MM.1S (cell line): Measurements from ENCODE around the gene HNRNPR.
A peak's percentile ranks its signal among the peaks of the same experiment; 100 is the strongest.

Source experiments
- DNase-seq: peaks from one replicate; pipeline ENCODE4 v3.0.0-alpha.2; 2015
- H2AFZ ChIP-seq: fragments of 300-600 bp; sonication (generic); 2 replicates; pipeline ENCODE4 v1.6.0; 2016; ENCODE audit warnings: antibody characterized with exemption, low read length
- H3F3A ChIP-seq: fragments of 300-600 bp; sonication (generic); 2 replicates; pipeline ENCODE4 v1.6.1; 2016; ENCODE audit warnings: mild to moderate bottlenecking, antibody characterized with exemption, low read length, moderate library complexity, mixed read lengths; ENCODE audit not compliant: insufficient read depth
- H3K27ac ChIP-seq: fragments of 300-600 bp; sonication (generic); 2 replicates; pipeline ENCODE4 v1.5.1; 2016; ENCODE audit warnings: mild to moderate bottlenecking, low read length
- H3K27me3 ChIP-seq: fragments of 300-600 bp; sonication (generic); replicated peaks from 2 replicates; pipeline ENCODE4 v1.6.0; 2016; ENCODE audit warnings: low read length; ENCODE audit not compliant: insufficient read depth
- H3K36me3 ChIP-seq: fragments of 300-600 bp; sonication (generic); replicated peaks from 2 replicates; pipeline ENCODE4 v1.6.1; 2016; ENCODE audit warnings: mild to moderate bottlenecking, low read length, mixed read lengths; ENCODE audit not compliant: insufficient read depth
- H3K4me1 ChIP-seq: fragments of 300-600 bp; sonication (generic); 2 replicates; pipeline ENCODE4 v1.6.1; 2016; ENCODE audit warnings: low read length, mixed read lengths
- H3K4me2 ChIP-seq: fragments of 300-600 bp; sonication (generic); 2 replicates; pipeline ENCODE4 v1.6.0; 2016; ENCODE audit warnings: low read depth, low read length
- H3K4me3 ChIP-seq: fragments of 300-600 bp; sonication (generic); 2 replicates; pipeline ENCODE4 v1.5.1; 2016; ENCODE audit warnings: low read length, mixed read lengths
- H3K79me2 ChIP-seq: fragments of 300-600 bp; sonication (generic); 2 replicates; pipeline ENCODE4 v1.6.1; 2016; ENCODE audit warnings: mixed run types, low read length, mixed read lengths
- H3K9ac ChIP-seq: fragments of 300-600 bp; sonication (generic); 2 replicates; pipeline ENCODE4 v1.6.1; 2016; ENCODE audit warnings: low read length, mixed read lengths
- H3K9me2 ChIP-seq: fragments of 300-600 bp; sonication (generic); replicated peaks from 2 replicates; pipeline ENCODE4 v1.6.1; 2016; ENCODE audit warnings: mild to moderate bottlenecking, low read length, mixed read lengths; ENCODE audit not compliant: insufficient read depth
- H3K9me3 ChIP-seq: fragments of 300-600 bp; sonication (generic); replicated peaks from 2 replicates; pipeline ENCODE4 v1.6.1; 2016; ENCODE audit warnings: mild to moderate bottlenecking, low read length, mixed read lengths; ENCODE audit not compliant: insufficient read depth
- H4K20me1 ChIP-seq: fragments of 300-600 bp; sonication (generic); 2 replicates; pipeline ENCODE4 v1.6.1; 2016; ENCODE audit warnings: mild to moderate bottlenecking, low read length, moderate library complexity, mixed read lengths; ENCODE audit not compliant: insufficient read depth
- EZH2 ChIP-seq: fragments of 300-600 bp; sonication (generic); optimal IDR thresholded peaks from 2 replicates; pipeline ENCODE3; 2017; ENCODE audit warnings: low read depth, mild to moderate bottlenecking, antibody characterized with exemption, low read length, mixed read lengths
- EZH2phosphoT487 ChIP-seq: fragments of 300-600 bp; sonication (generic); IDR thresholded peaks from 2 replicates; pipeline ENCODE4 v1.6.1; 2018; ENCODE audit warnings: antibody characterized with exemption, low read length
- TF ChIP-seq, protein P1 (sequence below): fragments of 300-600 bp; sonication (generic); IDR thresholded peaks from 2 replicates; pipeline ENCODE4 v1.5.1; 2016; ENCODE audit warnings: antibody characterized with exemption, low read length, mixed read lengths

The HNRNPR gene

DNA sequence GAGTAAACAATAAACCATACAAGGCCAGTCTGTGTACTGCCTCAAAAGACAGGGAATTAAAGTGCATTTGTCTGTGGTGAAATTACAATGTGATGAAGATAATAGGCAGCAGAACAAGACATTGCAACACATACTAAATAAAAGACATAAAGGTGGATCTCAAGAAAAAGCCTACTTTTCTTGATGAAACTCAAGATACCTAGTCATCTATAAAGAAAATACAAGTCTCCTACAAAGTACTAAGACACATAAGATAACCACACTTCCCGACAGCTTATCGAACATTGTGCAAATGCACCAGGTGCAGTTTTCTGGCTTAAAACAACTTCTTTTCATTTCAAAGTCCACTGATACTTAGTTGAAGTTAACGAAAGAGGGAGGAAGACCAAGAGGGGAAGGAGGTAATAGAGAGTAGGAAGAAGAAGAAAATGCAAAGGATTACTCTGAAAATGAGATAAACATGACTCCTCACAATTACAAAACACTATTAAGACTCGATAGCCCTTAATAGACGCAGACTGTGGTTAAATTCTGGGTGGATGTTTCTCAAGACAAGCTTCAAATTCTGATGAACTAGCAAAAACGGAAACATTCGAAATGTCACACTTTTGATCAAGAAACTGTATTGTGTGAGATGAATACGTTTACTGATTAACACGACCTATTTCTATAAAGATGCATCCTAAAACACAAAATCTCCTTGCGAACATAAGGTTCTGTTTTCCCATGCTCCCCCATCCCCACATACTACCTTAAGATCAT, 2.0 kb downstream of the HNRNPR start:
- H3K4me3 ChIP-seq = peak overlapping the region; percentile 69

GRCh38 chr1:23339632-23340031, 4.5 kb downstream of the HNRNPR start:
- H3K4me2 ChIP-seq = 0 out of 2 replicates have a peak overlapping the region, but pooled peaks have one; percentile 4
- H3F3A ChIP-seq = peaks cover 11% of the 10 kb centered on the region
- H3K27me3 ChIP-seq = no peaks in the 10 kb centered on the region
- TF ChIP-seq EZH2phosphoT487 (no peak), EZH2 (no peak)
- TF ChIP-seq, protein P1, sequence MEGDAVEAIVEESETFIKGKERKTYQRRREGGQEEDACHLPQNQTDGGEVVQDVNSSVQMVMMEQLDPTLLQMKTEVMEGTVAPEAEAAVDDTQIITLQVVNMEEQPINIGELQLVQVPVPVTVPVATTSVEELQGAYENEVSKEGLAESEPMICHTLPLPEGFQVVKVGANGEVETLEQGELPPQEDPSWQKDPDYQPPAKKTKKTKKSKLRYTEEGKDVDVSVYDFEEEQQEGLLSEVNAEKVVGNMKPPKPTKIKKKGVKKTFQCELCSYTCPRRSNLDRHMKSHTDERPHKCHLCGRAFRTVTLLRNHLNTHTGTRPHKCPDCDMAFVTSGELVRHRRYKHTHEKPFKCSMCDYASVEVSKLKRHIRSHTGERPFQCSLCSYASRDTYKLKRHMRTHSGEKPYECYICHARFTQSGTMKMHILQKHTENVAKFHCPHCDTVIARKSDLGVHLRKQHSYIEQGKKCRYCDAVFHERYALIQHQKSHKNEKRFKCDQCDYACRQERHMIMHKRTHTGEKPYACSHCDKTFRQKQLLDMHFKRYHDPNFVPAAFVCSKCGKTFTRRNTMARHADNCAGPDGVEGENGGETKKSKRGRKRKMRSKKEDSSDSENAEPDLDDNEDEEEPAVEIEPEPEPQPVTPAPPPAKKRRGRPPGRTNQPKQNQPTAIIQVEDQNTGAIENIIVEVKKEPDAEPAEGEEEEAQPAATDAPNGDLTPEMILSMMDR = no peak
- DNase-seq = no peak
- H3K4me1 ChIP-seq = peaks cover 11% of the 10 kb centered on the region; the same call in 1 of the 2 replicates
- no peak overlapping the region for H3K4me3 ChIP-seq
- H2AFZ ChIP-seq = no peak overlapping the region
- peaks cover 24% of the 10 kb centered on the region for H3K36me3 ChIP-seq
- H3K9me3 ChIP-seq = no peaks in the 10 kb centered on the region
- peaks cover 88% of the 10 kb centered on the region for H3K79me2 ChIP-seq
- no peaks in the 10 kb centered on the region for H3K9me2 ChIP-seq
- peaks cover 44% of the 10 kb centered on the region for H4K20me1 ChIP-seq
- H3K27ac ChIP-seq = no peak overlapping the region
- H3K9ac ChIP-seq = no peak overlapping the region

More for the DNA sequence above, 2.0 kb downstream of the HNRNPR start:
- no peak for TF ChIP-seq EZH2phosphoT487
- TF ChIP-seq, protein P1 = no peak
- no peak for TF ChIP-seq EZH2
- Histone ChIP-seq H4K20me1 (peaks cover 44% of the 10 kb centered on the region), H3K79me2 (peaks cover 70% of the 10 kb centered on the region), H3K9me3 (no peaks in the 10 kb centered on the region), H3K4me2 (peak overlapping the region; percentile 98), H3K4me1 (peaks cover 15% of the 10 kb centered on the region; the same call in 1 of the 2 replicates), H3K27ac (peak overlapping the region; percentile 81; the same call in 1 of the 2 replicates), H3F3A (peaks cover 11% of the 10 kb centered on the region), H2AFZ (no peak overlapping the region), H3K9ac (peak overlapping the region; percentile 83), H3K27me3 (no peaks in the 10 kb centered on the region), H3K36me3 (peaks cover 14% of the 10 kb centered on the region; the same call in 1 of the 2 replicates), H3K9me2 (no peaks in the 10 kb centered on the region)
- DNase-seq = peak; percentile 11

- no peaks in the 10 kb centered on the region for H3K9me2 ChIP-seq
- H3K9ac ChIP-seq = no peak overlapping the region
- H3K27me3 ChIP-seq = no peaks in the 10 kb centered on the region
- no peak overlapping the region for H3K27ac ChIP-seq
- no peaks in the 10 kb centered on the region for H3K9me3 ChIP-seq
- H3K79me2 ChIP-seq = peaks cover 93% of the 10 kb centered on the region
- peaks cover 44% of the 10 kb centered on the region for H4K20me1 ChIP-seq
- H3K4me3 ChIP-seq = no peak overlapping the region
- H3K36me3 ChIP-seq = peaks cover 28% of the 10 kb centered on the region
- peaks cover 11% of the 10 kb centered on the region; the same call in 1 of the 2 replicates for H3K4me1 ChIP-seq
- DNase-seq = no peak
- no peak overlapping the region for H3K4me2 ChIP-seq
- peaks cover 11% of the 10 kb centered on the region for H3F3A ChIP-seq
- no peak overlapping the region for H2AFZ ChIP-seq
- TF ChIP-seq EZH2phosphoT487 = no peak
- TF ChIP-seq EZH2 = no peak
- TF ChIP-seq, protein P1 = no peak
These were observed 6.2 kb downstream of the HNRNPR start for GRCh38 chr1:23337869-23338268.
